ENCODE results near the gene MYL4. TPM values are rescaled to one million over a fixed set of nuclear protein-coding genes. Genes with fewer than 3 reads are reported as not detected.

MYL4 gene
- polyA plus RNA-seq, 1 of the 3 experiments (the other 2 are of a cell fraction) = not detected

GRCh38 chr17:47225911-47226688 is 17.0 kb downstream of the MYL4 start (continued):
- TF ChIP-seq USF2 (IDR thresholded peaks at IDR 0.05; ENCODE audit: borderline replicate concordance, low read depth, low read length) (no peak), MEF2A (IDR thresholded peaks at IDR 0.05; ENCODE audit: borderline replicate concordance, low read depth) (no peak)

- no peaks in the 10 kb centered on the region for H4K20me1 ChIP-seq (ENCODE audit: insufficient read depth)
- H3K4me1 ChIP-seq (ENCODE audit: control insufficient read depth in 1 of 2, insufficient read depth in 2 of 2, low read depth in 1 of 2, low read length in 1 of 2) = peaks cover 5 to 17% of the 10 kb centered on the region in 2 experiments; a peak in 2 of 4 replicates
- peaks cover 15% of the 10 kb centered on the region for H3F3A ChIP-seq (replicated peaks; ENCODE audit: insufficient read depth)
- no peak for DNase-seq
- TF ChIP-seq EZH2phosphoT487 (IDR thresholded peaks at IDR 0.05; ENCODE audit: borderline replicate concordance, low read depth) (no peak), MEF2A (IDR thresholded peaks at IDR 0.05; ENCODE audit: borderline replicate concordance, low read depth) (no peak), POLR2AphosphoS5 (IDR thresholded peaks at IDR 0.05; ENCODE audit: low read depth, low read length) (no peak), MAX (IDR thresholded peaks at IDR 0.05; ENCODE audit: low read depth) (no peak), CHD2 (IDR thresholded peaks at IDR 0.05; ENCODE audit: low read length, partially characterized antibody) (no peak), FOSL2 (IDR thresholded peaks at IDR 0.05; ENCODE audit: borderline replicate concordance, low read depth) (no peak), ELF1 (IDR thresholded peaks at IDR 0.05) (no peak), GATA2 (CRISPR knock-in tag; IDR thresholded peaks at IDR 0.05) (no peak), EP300 (IDR thresholded peaks at IDR 0.05; ENCODE audit: borderline replicate concordance in 1 of 2, low read depth in 1 of 2, low read length in 1 of 2) (no peak), FOXM1 (IDR thresholded peaks at IDR 0.05; ENCODE audit: low read depth) (no peak), TEAD4 (IDR thresholded peaks at IDR 0.05; ENCODE audit: borderline replicate concordance, insufficient read depth) (no peak), JUND (IDR thresholded peaks at IDR 0.05) (no peak), FOXJ3 (CRISPR knock-in tag; IDR thresholded peaks at IDR 0.05) (no peak), CTCF (IDR thresholded peaks at IDR 0.05) (no peak), USF2 (IDR thresholded peaks at IDR 0.05; ENCODE audit: borderline replicate concordance, low read depth, low read length) (no peak), IRF3 (IDR thresholded peaks at IDR 0.05; ENCODE audit: low read depth, low read length) (no peak), RCOR1 (IDR thresholded peaks at IDR 0.05; ENCODE audit: low read length) (no peak), GABPA (IDR thresholded peaks at IDR 0.05; ENCODE audit: low read depth) (no peak)
- H3K4me2 ChIP-seq = no peak overlapping the region
- H3K4me3 ChIP-seq (ENCODE audit: low read depth in 2 of 2, low read length in 1 of 2) = no peak overlapping the region
- H2AFZ ChIP-seq (ENCODE audit: low read depth) = no peak overlapping the region
- H3K79me2 ChIP-seq (ENCODE audit: insufficient read depth) = no peaks in the 10 kb centered on the region
- CTCF ChIA-PET = interaction anchor here (3.4 to 7.7 kb wide), 3 partner anchors 8 to 86 kb away, joined by 31 to 279 read pairs (median 34); partner anchors contain the start of gene ITGB3
- H3K9me3 ChIP-seq = no peaks in the 10 kb centered on the region
- POLR2A ChIA-PET = no interaction called here
- 59% methylated on average over 2 of the region's 2 CpGs for WGBS (ENCODE audit: low lambda C conversion rate)
- H3K27ac ChIP-seq (ENCODE audit: low read depth in 2 of 2, low read length in 1 of 2) = no peak overlapping the region
- no peaks in the 10 kb centered on the region for H3K36me3 ChIP-seq (replicated peaks in 1 of 2; ENCODE audit: control insufficient read depth in 1 of 2, insufficient read depth in 2 of 2, low read length in 1 of 2)
- H3K27me3 ChIP-seq (ENCODE audit: insufficient read depth) = no peaks in the 10 kb centered on the region
- no peak overlapping the region for H3K9ac ChIP-seq
- no peaks in the 10 kb centered on the region for H3K9me2 ChIP-seq
Measured at GRCh38 chr17:47227862-47228261, 18.7 kb downstream of the MYL4 start.
